Smooth muscle cell (in vitro differentiated cells): ENCODE results near the gene BAZ2B. TPM values are rescaled to one million over a fixed set of nuclear protein-coding genes. Genes with fewer than 3 reads are reported as not detected.

Experiments used
- DNase-seq: peaks from one replicate; lab custom pipeline; 2025; ENCODE audit not compliant: unreplicated experiment; lab: John Stamatoyannopoulos, UW
- H2AFZ ChIP-seq: fragments of 200-600 bp; sonication (generic); 2 replicates; pipeline ENCODE4 v1.6.0; 2016; ENCODE audit warnings: antibody characterized with exemption, low read depth, mild to moderate bottlenecking
- H3F3A ChIP-seq: fragments of 200-600 bp; sonication (generic); 2 replicates; pipeline ENCODE4 v1.6.0; 2017; ENCODE audit warnings: antibody characterized with exemption, low read depth
- H3K27ac ChIP-seq: fragments of 200-600 bp; sonication (generic); 2 replicates; pipeline ENCODE4 v1.5.1; 2016; ENCODE audit warnings: low read depth, mild to moderate bottlenecking
- H3K27me3 ChIP-seq: fragments of 200-600 bp; sonication (generic); 2 replicates; pipeline ENCODE4 v1.6.1; 2016; ENCODE audit warnings: low read depth, mild to moderate bottlenecking
- H3K36me3 ChIP-seq: fragments of 200-600 bp; sonication (generic); 2 replicates; pipeline ENCODE4 v1.5.1; 2016; ENCODE audit warnings: low read depth
- H3K4me1 ChIP-seq: fragments of 200-600 bp; sonication (generic); 2 replicates; pipeline ENCODE4 v1.5.1; 2016; ENCODE audit warnings: low read depth
- H3K4me2 ChIP-seq: fragments of 200-600 bp; sonication (generic); 2 replicates; pipeline ENCODE4 v1.6.0; 2016; ENCODE audit warnings: mild to moderate bottlenecking
- H3K4me3 ChIP-seq: fragments of 200-600 bp; sonication (generic); 2 replicates; pipeline ENCODE4 v1.5.1; 2016; ENCODE audit warnings: mild to moderate bottlenecking
- H3K79me2 ChIP-seq: fragments of 200-600 bp; sonication (generic); 2 replicates; pipeline ENCODE4 v1.6.0; 2016; ENCODE audit warnings: low read depth, mild to moderate bottlenecking
- H3K9ac ChIP-seq: fragments of 200-600 bp; sonication (generic); 2 replicates; pipeline ENCODE4 v1.6.0; 2016; ENCODE audit warnings: low read depth
- H3K9me3 ChIP-seq: fragments of 200-600 bp; sonication (generic); replicated peaks from 2 replicates; pipeline ENCODE4 v1.5.1; 2016; ENCODE audit warnings: low read depth
- H4K20me1 ChIP-seq: fragments of 200-600 bp; sonication (generic); 2 replicates; pipeline ENCODE4 v1.6.0; 2016; ENCODE audit warnings: low read depth
- CTCF ChIP-seq: fragments of 200-600 bp; sonication (generic); IDR thresholded peaks from 2 replicates; pipeline ENCODE4 v1.5.1; 2017; ENCODE audit warnings: borderline replicate concordance, mild to moderate bottlenecking, antibody characterized with exemption; ENCODE audit not compliant: insufficient read depth, poor library complexity, severe bottlenecking
- WGBS: methylation state at CpG from one replicate; pipeline ENCODE4 v1.1.7; 2016; ENCODE audit warnings: low lambda C conversion rate; 5-methylcytosine and 5-hydroxymethylcytosine counted together
- polyA plus RNA-seq: library from polyadenylated mRNA; unstranded; fragments of >200 nt; fragmentation: Nextera tagmentation; extraction: Ambion mirVana; gene quantifications from 2 replicates; pipeline ENCODE4 v1.2.1, GENCODE V29; 2016
- total RNA-seq: library from RNA; depleted of rRNA; stranded (reverse); fragments of >200 nt; gene quantifications from 2 replicates; pipeline ENCODE4 v1.2.3, GENCODE V29; 2014

Gene BAZ2B
- total and polyA plus RNA-seq, 2 experiments from 2014 or later, result 27.7 to 58.5 TPM

DNA sequence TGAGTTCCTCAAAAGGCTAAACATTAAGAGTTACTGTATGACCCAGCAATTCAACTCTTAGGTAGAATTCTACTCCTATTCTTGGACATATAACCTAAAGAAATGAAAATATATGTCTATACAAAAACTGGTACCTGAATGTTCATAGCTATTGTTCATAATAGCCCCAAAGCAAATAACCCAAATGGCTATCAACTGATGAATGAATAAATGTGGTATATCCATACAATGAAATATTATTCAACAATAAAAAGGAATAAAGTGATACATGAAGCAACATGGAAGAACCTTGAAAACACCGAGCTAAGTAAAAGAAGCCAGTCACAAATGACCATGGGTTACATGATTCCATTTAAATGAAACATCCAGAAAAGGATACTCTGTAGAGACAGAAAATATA is 114.6 kb downstream of the BAZ2B start:
- Histone ChIP-seq H3K79me2 (no peaks in the 10 kb centered on the region), H3K27ac (no peak overlapping the region), H3K4me3 (no peak overlapping the region), H3K9me3 (no peaks in the 10 kb centered on the region), H3F3A (peaks cover 14% of the 10 kb centered on the region), H4K20me1 (peaks cover 18% of the 10 kb centered on the region), H3K4me1 (peaks cover 3% of the 10 kb centered on the region), H3K27me3 (no peaks in the 10 kb centered on the region), H3K36me3 (peaks cover 4% of the 10 kb centered on the region), H3K9ac (no peak overlapping the region), H3K4me2 (no peak overlapping the region), H2AFZ (no peak overlapping the region)
- DNase-seq, result no peak
- 100% methylated on average over 1 of the region's 1 CpG for WGBS
- no peak for TF ChIP-seq CTCF

DNA sequence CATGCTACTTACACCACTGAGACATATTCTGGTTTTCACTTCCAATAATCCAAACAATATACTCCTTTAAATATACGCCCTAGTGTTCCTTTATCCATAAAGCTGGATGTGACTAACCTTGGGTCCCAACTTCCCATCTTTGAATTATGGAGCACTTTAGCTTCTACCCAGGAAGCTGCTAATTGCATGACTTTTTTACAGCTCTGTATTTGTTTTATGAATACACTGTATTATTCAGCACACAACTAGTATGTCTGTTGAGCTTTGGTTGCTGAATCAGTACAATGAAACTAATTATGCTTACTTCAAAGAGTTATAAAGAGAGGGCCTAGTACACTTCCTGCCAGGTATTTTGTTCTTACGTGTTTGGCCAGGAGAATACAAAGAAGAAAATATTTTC is 118.5 kb downstream of the BAZ2B start:
- Histone ChIP-seq H3K9me3 (no peaks in the 10 kb centered on the region), H3K27me3 (no peaks in the 10 kb centered on the region), H3K27ac (peak overlapping the region; percentile 82), H3K4me2 (peak overlapping the region; percentile 13), H3K4me3 (no peak overlapping the region), H3K79me2 (peaks cover under 1% of the 10 kb centered on the region), H3K4me1 (peaks cover 3% of the 10 kb centered on the region), H4K20me1 (peaks cover 1% of the 10 kb centered on the region), H3K9ac (no peak overlapping the region), H3F3A (peaks cover 14% of the 10 kb centered on the region), H3K36me3 (peaks cover 4% of the 10 kb centered on the region), H2AFZ (no peak overlapping the region)
- no peak for DNase-seq
- 90% methylated on average over 2 of the region's 2 CpGs for WGBS
- no peak for TF ChIP-seq CTCF

- no peak overlapping the region for H2AFZ ChIP-seq
- H3F3A ChIP-seq, result peaks cover 14% of the 10 kb centered on the region
- H3K9me3 ChIP-seq, result no peaks in the 10 kb centered on the region
- H3K4me1 ChIP-seq, result peaks cover 3% of the 10 kb centered on the region
- H3K9ac ChIP-seq, result no peak overlapping the region
- H3K36me3 ChIP-seq, result peaks cover 4% of the 10 kb centered on the region
- H3K27me3 ChIP-seq, result no peaks in the 10 kb centered on the region
- H4K20me1 ChIP-seq, result peaks cover 5% of the 10 kb centered on the region
- H3K27ac ChIP-seq, result peak overlapping the region; percentile 82
- H3K4me2 ChIP-seq, result peak overlapping the region; percentile 61
- DNase-seq, result no peak
- no peak overlapping the region for H3K4me3 ChIP-seq
- H3K79me2 ChIP-seq, result peaks cover 7% of the 10 kb centered on the region
- TF ChIP-seq CTCF, result no peak
Observed at GRCh38 chr2:159497256-159497655, 119.1 kb downstream of the BAZ2B start.

GRCh38 chr2:159489476-159489875 is 126.9 kb downstream of the BAZ2B start:
- Histone ChIP-seq H3K4me1 (no peaks in the 10 kb centered on the region), H3F3A (no peaks in the 10 kb centered on the region), H2AFZ (no peak overlapping the region), H3K4me2 (no peak overlapping the region), H3K4me3 (no peak overlapping the region), H3K9ac (no peak overlapping the region), H3K27me3 (no peaks in the 10 kb centered on the region), H3K36me3 (no peaks in the 10 kb centered on the region), H3K27ac (no peak overlapping the region), H3K9me3 (no peaks in the 10 kb centered on the region), H3K79me2 (peaks cover 37% of the 10 kb centered on the region), H4K20me1 (peaks cover 53% of the 10 kb centered on the region)
- WGBS, result 98% methylated on average over 2 of the region's 2 CpGs
- TF ChIP-seq CTCF, result no peak
- no peak for DNase-seq
